HFF-Myc (cell line): Measurements from ENCODE around the gene ATP5MC3.

Experiments
- DNase-seq: peaks from one replicate; pipeline ENCODE4 v3.0.0-alpha.2; 2011; ENCODE audit warnings: low read depth; ENCODE audit errors: extremely low read depth
- H3K4me3 ChIP-seq: replicated peaks from 2 replicates; pipeline ENCODE4 v1.5.1; 2011; ENCODE audit warnings: low read depth, mild to moderate bottlenecking, control low read depth, low read length
- TF ChIP-seq, protein P1 (sequence below): IDR thresholded peaks from 2 replicates; pipeline ENCODE4 v1.5.1; 2012; ENCODE audit warnings: mild to moderate bottlenecking, low read depth, low read length, control low read depth; ENCODE audit errors: missing control alignments

ATP5MC3 gene

GRCh38 chr2:175126661-175127060 lies 54.8 kb downstream of the ATP5MC3 start:
- no peak for DNase-seq
- TF ChIP-seq, protein P1, sequence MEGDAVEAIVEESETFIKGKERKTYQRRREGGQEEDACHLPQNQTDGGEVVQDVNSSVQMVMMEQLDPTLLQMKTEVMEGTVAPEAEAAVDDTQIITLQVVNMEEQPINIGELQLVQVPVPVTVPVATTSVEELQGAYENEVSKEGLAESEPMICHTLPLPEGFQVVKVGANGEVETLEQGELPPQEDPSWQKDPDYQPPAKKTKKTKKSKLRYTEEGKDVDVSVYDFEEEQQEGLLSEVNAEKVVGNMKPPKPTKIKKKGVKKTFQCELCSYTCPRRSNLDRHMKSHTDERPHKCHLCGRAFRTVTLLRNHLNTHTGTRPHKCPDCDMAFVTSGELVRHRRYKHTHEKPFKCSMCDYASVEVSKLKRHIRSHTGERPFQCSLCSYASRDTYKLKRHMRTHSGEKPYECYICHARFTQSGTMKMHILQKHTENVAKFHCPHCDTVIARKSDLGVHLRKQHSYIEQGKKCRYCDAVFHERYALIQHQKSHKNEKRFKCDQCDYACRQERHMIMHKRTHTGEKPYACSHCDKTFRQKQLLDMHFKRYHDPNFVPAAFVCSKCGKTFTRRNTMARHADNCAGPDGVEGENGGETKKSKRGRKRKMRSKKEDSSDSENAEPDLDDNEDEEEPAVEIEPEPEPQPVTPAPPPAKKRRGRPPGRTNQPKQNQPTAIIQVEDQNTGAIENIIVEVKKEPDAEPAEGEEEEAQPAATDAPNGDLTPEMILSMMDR = no peak
- no peak overlapping the region for H3K4me3 ChIP-seq
